T1000 (cell line): ENCODE data around the gene ZNRD2.

Experiments used
- DNase-seq: peaks from one replicate; lab custom pipeline; 2025; ENCODE audit warnings: mixed read lengths; lab: John Stamatoyannopoulos, UW

ZNRD2 gene

GRCh38 chr11:65573391-65574079 lies 3.3 kb downstream of the ZNRD2 start:
- no peak for DNase-seq

GRCh38 chr11:65574109-65574810 lies 4.0 kb downstream of the ZNRD2 start:
- DNase-seq = peak; percentile 96

- no peak for DNase-seq
Observed at GRCh38 chr11:65574811-65575567, 4.7 kb downstream of the ZNRD2 start.

DNA sequence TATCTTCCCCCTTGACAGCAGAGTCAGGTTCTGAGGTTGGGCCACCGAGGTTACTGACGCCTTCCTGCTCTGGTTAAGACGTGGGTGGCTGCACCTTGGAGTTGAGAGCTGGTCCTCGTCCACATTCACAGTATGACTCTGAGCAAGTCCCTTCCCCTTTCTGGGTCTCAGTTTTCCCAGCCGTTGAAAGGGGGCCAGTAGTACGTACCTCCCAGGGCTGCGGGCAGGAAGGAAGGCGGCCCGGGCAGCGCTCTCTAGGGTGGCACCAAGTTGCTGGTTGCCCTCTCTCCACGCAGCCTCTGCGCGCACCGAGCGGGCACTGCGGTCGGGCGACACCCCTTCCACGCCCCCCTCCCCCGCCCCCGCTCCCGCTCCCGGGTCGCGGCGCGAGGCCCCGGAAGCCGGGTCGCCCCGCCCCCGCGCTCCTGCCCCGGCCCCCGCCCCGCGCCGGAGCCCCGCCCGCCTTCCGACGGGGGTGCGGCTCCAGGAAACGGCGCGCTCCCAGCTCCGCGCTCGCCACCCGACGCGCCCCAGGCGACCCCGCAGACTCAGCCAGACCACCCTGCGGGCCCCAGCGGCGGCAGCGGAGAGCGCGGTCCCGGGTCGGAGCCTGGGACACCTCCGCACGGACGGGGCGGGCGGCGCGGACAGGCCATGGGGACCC lies 5.4 kb downstream of the ZNRD2 start, which contains the start of gene EHBP1L1:
Gene EHBP1L1 (plus strand): TSS at position 486 of the 664 bp plus-strand sequence. CDS start 250 bp downstream, outside the sequence.
- DNase-seq = peak; percentile 40

DNA sequence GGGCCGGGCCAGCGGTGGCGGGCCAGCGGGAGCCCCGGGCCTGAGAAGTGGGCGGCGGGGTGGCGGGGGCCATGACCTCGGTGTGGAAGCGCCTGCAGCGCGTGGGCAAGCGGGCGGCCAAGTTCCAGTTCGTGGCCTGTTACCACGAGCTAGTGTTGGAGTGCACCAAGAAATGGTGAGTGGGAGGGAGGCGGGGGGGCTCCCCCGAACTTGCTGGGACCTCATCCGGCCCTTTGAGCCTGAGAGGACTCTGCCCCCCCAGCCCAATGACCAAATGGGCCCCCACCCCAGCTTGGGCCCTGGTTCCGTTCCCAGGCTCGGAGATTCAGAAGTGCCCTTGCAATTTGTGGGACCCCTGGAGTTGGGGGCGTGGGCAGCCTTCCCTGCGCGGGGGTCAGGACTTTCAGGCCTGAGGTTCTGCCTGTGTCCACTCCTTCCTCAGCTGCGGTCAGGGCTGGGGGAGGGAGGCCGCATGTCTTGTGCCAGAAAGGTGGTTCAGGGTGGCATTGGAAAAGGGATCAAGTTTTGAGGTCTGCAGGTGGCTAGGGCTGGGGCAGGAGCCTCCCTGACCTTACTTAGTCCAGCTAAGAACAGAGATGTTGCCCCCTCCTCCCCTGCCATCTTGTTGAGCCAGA lies 6.1 kb downstream of the ZNRD2 start:
- DNase-seq = no peak

GRCh38 chr11:65576867-65577755 lies 6.8 kb downstream of the ZNRD2 start:
- DNase-seq = peak; percentile 83

GRCh38 chr11:65577756-65578109 lies 7.5 kb downstream of the ZNRD2 start:
- no peak for DNase-seq

DNA sequence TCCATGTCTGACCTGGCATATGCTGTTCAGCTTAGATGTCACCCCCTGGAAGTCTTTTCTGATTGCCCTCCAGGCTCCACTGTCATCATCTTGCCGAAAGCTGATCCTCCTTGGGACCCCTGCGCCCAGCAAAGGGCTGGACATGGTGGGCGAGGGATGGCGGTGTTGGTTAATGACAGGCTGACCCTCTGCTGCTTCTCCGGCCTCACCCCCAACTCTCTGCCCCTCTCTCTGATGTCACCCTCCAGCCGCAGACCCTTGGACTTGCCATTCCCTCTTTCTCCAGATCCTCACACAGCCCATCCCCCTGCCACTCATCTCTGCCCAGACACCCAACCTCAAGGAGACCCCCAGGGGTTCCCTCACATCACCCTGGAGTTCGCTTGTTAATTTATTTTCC lies 7.9 kb downstream of the ZNRD2 start:
- DNase-seq = no peak

DNA sequence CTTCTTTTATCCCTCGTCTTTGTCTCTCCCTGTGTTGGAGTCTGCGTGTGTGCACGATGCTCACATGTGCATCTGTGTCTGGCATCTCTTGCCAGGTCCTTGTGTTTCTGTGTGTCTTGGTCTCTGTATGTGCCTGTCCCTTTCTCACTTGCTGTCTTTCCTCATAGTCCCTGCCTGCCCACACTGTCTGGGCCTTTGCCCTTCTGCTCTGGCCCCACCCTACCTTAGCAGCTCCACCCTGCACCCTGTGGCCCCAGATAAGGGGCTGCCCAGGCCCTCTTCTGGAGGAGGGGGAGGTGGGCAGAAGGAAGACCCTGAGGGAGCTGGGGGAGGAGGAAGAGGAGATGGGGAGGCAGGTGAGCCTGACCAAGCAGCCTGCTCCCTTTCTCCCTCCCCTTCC lies 8.4 kb downstream of the ZNRD2 start:
- DNase-seq = no peak

- DNase-seq = no peak
Observed at GRCh38 chr11:65579291-65579690, 9.0 kb downstream of the ZNRD2 start.

DNA sequence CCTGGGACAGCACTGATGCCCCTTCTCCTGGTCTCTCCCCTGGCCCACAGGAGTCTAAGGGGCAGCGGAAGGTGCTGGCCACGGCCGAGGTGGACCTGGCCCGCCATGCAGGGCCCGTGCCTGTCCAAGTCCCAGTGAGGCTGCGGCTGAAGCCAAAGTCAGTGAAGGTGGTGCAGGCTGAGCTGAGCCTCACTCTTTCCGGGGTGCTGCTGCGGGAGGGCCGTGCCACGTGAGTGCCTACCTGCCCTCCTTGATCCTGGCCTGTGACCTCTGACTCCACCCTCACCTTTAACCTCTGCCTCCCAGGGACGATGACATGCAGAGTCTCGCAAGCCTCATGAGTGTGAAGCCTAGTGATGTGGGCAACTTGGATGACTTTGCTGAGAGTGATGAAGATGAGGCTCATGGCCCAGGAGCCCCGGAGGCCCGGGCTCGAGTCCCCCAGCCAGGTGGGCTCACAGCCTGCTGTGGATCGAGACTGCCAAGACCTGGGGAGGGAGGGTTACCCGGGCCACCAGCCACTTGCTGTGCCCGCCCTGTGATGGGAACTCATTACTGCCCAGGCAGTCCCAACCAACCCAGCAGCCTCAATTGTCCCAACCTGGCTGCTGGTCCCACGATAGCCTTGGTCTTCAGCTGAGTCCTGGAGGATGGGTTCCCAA lies 9.9 kb downstream of the ZNRD2 start:
- no peak for DNase-seq

GRCh38 chr11:65580756-65581155 lies 10.5 kb downstream of the ZNRD2 start:
- no peak for DNase-seq

GRCh38 chr11:65581928-65582327 lies 11.7 kb downstream of the ZNRD2 start:
- DNase-seq = no peak

- DNase-seq = no peak
Observed at GRCh38 chr11:65583589-65583988, 13.3 kb downstream of the ZNRD2 start.

- DNase-seq = no peak
Observed at GRCh38 chr11:65584106-65584505, 13.8 kb downstream of the ZNRD2 start.

DNA sequence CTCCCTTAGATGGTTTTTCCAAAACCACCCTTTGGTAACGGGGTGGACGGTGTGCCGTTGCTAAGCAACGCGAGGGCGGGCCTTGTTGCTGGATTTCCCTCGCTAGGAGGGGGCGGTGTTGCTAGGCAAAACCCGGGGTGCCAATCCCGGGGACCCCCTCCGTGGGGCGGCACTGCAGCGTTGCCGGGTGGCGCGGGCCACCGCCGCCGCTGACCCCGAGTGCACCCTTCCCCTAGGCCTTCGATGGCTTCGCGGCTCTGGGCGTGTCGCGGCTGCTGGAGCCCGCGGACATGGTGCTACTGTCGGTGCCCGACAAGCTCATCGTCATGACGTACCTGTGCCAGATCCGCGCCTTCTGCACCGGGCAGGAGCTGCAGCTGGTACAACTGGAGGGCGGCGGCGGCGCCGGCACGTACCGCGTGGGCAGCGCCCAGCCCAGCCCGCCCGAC lies 14.5 kb downstream of the ZNRD2 start:
- no peak for DNase-seq

DNA sequence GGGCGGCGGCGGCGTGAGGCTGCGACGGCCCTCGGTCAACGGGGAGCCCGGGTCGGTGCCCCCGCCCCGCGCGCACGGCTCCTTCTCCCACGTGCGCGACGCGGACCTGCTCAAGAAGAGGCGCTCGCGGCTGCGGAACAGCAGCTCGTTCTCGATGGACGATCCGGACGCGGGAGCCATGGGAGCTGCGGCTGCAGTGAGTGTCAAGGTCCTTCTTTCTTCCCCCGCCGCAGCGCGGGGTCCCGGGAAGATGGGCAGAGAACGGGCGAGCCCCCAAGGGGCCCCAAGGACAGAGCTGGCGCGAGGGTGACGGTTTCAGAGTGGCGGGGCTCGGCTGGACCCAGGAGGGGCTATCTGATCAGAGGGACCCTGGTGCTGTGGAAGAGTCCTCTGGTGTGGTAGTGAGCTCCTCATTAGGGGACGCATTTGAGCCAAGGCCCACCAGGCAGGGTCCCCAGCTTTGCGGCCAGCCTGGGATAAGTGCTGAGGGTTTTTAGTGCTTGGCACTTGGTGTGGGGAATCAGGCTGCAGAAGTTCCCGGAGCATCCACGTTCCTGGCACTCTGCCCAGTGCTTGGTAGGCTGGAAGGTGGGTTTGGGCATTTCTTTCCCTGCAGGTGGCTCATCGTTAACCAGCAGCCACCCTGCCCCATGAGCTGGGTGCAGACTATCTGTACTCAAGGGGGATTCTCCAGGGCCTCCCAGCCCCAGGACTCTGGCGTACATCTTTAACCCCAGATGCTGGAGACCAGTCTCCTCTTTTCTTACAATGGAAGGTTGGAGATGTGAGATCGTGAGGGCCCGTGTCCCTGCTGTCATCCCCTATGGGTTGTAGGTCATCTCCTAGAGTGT lies 15.3 kb downstream of the ZNRD2 start:
- DNase-seq = no peak

DNA sequence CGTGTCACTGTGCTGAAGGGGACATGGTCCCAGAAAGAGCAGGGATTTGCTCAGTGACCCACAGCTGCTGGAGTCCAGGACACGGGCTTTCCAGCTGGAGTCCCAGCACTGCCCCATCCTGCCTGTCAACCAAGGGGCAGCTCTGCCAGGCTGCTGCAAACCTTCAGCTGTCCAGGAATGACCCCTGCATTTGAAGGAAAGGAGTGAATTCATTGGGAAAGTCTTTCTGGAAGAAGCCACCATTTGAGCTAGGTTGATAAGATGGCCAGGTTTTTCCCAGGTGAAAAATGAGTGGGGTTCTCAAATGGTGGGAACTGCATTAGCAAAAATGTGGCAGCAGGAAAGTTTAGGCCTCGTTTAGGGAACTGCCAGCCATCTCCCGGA lies 16.0 kb downstream of the ZNRD2 start:
- no peak for DNase-seq

DNA sequence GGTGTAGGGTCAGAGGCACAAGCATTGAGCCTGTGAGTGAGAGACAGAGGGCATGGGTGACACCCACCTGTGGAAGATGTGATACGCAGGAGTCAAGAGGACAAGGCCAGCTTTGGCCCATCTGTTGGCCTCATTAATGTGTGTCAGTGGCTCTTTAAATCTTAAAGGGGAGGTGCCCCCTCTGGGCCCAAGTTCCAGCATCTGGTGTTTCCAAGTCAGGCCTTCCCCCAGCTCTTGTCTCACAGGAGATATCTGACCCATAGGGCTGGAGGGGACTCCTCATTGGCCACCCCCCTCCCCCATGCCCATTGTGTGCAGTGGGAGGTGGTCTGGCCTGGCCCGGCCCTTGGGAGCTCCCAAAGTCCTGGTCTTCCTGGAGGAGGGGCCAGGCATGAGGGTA lies 16.4 kb downstream of the ZNRD2 start:
- no peak for DNase-seq
